ENCODE data around the gene MKRN2OS.

DNA sequence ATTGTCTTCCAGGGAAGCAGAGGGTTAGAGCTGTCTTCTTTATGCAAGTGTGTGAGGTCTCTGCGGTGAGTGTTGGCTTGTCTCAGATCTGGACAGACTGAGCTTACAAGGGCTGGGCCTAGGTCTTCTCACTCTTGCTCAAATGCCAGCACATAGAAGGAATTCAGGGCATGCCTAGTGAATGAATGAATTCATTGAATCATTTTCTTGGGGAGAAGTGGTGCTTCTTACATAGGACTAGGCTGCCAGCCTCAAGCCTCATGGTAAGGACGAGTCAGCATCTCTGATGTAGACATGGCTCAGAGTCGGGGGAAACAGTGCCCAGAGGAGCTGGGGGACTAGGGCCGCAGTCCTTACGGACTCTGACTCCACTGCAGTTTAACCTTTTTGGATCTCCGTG, 28.8 kb upstream of the MKRN2OS start:
- no peak for TF ChIP-seq EZH2 (IDR thresholded peaks at IDR 0.05; ENCODE audit: low read length)
- TF ChIP-seq, protein P1, sequence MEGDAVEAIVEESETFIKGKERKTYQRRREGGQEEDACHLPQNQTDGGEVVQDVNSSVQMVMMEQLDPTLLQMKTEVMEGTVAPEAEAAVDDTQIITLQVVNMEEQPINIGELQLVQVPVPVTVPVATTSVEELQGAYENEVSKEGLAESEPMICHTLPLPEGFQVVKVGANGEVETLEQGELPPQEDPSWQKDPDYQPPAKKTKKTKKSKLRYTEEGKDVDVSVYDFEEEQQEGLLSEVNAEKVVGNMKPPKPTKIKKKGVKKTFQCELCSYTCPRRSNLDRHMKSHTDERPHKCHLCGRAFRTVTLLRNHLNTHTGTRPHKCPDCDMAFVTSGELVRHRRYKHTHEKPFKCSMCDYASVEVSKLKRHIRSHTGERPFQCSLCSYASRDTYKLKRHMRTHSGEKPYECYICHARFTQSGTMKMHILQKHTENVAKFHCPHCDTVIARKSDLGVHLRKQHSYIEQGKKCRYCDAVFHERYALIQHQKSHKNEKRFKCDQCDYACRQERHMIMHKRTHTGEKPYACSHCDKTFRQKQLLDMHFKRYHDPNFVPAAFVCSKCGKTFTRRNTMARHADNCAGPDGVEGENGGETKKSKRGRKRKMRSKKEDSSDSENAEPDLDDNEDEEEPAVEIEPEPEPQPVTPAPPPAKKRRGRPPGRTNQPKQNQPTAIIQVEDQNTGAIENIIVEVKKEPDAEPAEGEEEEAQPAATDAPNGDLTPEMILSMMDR (optimal IDR thresholded peaks at IDR 0.05 in 1 of 3, IDR thresholded peaks at IDR 0.05 in 1 of 3, conservative IDR thresholded peaks at IDR 0.05 in 1 of 3; ENCODE audit: extremely low read depth in 1 of 3, insufficient read depth in 2 of 3, low read length in 3 of 3) = no peak
